GM21737 (cell line): ENCODE measurements around the gene PROCR.
"Not testable (repeated sequence)": the region's sequence is repeated elsewhere in the genome, so short reads cannot be mapped to it uniquely, and the experiment has no call there.

ENCODE experiments used
- ATAC-seq: cut with Tn5 transposase; IDR thresholded peaks from one replicate; pipeline ENCODE4 v1.9.1; 2021; ENCODE audit warnings: mild to moderate bottlenecking, moderate library complexity; ENCODE audit not compliant: unreplicated experiment

PROCR gene

GRCh38 chr20:35171753-35172433 lies at the start of gene PROCR:
Gene PROCR (plus strand): TSS chr20:35172072. CDS start chr20:35172155, 83 bp downstream.
- no peak for ATAC-seq

DNA sequence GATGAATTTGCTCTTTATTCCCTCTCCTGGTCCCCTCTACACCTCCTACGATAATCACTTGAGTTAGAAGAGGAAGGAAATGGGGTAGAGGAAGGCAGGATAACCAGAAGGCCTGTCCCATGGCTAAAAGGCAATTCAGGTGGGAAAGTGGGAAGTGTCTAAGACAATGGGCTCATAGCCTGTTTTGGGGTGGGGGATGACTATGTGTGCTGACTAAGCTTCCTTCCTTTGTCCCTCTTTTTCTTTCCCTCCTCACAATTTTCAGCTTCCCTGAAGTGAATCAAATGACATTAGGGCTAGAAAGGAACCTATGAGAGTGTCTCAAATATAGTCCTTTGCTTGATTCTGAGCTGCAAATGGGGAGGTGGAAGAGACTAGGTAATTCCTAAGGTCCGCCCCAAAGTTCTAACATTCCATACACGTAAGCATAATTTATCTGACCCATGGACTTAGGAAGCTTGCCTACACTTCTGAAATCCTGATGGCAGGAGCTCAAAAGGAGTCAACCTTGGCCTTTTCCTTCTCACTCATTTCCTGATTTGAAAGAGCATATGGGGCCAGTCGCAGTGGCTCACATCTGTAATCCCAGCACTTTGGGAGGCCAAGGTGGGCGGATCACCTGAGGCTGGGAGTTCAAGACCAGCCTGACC lies 49.0 kb upstream of the PROCR start:
- ATAC-seq = no peak

GRCh38 chr20:35125753-35126152 lies 46.1 kb upstream of the PROCR start:
- ATAC-seq = no peak

DNA sequence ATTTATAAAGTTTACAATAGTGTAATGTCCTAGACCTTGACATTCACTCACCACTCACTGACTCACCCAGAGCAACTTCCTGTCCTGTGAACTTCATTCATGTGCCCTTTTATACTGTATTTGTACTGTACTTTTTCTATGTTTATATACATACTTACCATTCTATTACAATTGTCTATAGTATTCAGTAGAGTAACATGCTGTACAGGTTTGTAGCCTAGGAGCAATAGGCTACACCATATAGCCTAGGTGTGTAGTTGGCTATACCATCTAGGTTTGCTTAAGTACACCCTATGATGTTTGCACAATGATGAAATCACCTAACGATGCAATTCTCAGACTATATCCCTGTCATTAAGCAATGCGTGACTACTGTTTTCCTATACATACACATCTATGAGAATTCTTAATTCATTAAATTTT lies 42.2 kb upstream of the PROCR start:
- no peak for ATAC-seq

DNA sequence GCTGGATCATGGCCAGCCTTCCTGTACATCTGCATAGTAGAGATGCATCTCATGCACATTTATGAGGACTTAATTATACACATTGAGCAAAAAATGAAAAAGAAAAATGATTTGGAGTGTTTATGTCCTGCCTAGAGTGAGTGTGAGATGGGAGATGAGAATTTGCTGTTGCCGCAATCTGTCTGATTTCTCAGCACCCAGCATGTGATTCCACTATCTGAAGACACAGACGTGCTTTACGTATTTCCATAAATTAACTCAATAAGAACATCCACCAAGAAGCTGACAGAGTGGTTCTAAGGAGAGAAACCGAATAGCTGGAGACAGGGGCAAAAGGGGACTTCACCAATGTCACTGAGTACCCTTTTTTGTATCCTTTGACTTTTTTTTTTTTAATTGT lies 39.9 kb upstream of the PROCR start:
- ATAC-seq = no peak

DNA sequence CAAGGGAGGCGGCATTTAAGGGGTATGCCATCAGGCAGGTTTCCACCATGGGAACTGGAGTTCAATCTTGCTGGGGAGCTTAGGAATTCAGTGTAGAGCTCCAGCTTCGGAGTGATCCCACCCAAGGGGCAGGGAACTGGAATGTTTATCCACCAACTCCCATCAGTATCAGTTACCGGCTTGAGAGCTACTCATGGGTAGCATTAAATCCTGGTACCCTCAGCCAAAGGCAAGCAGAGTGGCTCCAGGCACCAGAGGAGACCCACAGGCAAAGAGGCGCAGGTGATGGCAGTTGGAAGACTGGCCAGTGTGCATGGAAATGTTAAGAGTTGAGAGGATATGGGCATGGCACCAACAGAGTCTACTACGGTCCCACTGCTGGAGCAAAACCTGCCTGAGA lies 38.8 kb upstream of the PROCR start:
- no peak for ATAC-seq

DNA sequence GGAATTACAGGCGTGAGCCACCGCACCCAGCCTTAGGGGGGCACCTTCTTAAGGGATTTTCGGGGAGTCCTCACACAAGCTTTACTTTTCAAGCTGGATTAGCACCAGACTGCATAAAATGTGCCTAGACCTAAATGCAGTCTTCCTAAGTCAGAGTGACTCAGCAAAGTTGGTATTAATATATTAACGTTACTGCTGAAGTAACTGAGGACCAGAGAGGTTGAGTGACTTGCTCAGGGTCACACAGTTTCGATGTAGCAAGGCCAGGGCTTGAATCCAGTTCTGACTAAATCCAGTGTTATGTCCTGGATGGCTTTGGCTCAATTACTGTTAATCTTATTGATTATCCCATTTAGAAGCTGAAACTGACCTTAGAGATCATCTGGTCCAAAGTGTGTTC lies 38.1 kb upstream of the PROCR start:
- ATAC-seq = no peak

DNA sequence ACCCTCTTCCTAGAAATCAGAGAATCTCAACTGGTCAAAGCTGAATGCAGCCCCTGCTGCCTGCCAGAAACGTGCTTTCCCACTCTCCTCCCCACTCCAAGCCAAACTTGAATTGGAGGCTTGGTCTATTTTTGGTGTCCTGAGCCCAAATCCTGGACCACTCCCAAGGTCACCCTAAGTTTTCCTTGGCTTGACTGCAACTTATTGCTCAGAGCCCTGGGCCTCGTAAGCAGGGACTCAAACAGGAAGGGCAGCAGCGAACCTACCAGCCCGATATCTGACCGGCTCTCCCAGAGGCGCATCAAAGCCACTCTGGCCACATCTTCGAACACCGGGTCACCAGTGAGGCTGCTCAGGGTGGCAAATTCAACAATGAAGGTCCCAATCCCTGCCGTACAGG lies 37.4 kb upstream of the PROCR start:
- ATAC-seq = no peak

GRCh38 chr20:35134880-35135279 lies 37.0 kb upstream of the PROCR start:
- no peak for ATAC-seq

- ATAC-seq = no peak
Measured at GRCh38 chr20:35135867-35136586, 35.8 kb upstream of the PROCR start.

DNA sequence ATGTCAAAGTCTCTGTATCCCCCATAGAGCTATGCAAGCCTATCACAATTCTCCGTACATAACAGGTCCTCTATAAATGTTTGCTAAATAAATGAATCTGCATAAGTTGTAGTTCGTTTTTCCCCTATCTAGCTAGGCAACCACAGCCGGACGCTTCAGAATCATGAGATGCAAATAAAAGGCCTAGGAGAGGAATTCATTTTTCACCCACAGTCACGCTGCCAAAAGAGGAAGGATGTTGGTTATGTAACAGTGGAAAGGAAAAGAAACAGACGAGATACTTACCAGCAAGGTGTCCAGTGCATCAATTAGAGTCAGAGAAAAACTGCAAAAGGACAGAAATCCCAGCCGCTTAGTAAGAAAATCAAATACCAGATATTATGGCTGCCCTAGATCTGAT lies 27.2 kb upstream of the PROCR start:
- ATAC-seq = no peak

DNA sequence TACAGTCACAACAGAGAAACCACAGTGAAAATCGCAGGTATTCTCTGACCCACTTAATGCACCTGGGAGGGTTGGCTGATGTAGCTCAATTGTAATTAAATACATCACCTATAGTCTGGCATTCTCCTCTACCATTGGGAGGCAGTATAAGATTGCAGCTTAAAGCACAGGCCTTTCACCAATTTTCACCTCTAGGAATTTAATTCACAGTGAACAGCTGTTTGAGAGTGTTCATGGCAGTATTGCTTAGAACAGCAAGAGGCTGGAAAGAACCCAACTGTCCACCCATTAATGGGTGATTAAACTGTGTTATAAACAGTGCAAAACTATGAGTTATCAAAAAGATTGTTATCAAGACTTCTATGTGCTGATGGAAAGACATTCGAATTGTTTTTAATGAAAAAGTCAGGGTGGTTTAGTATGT lies 26.7 kb upstream of the PROCR start:
- no peak for ATAC-seq

DNA sequence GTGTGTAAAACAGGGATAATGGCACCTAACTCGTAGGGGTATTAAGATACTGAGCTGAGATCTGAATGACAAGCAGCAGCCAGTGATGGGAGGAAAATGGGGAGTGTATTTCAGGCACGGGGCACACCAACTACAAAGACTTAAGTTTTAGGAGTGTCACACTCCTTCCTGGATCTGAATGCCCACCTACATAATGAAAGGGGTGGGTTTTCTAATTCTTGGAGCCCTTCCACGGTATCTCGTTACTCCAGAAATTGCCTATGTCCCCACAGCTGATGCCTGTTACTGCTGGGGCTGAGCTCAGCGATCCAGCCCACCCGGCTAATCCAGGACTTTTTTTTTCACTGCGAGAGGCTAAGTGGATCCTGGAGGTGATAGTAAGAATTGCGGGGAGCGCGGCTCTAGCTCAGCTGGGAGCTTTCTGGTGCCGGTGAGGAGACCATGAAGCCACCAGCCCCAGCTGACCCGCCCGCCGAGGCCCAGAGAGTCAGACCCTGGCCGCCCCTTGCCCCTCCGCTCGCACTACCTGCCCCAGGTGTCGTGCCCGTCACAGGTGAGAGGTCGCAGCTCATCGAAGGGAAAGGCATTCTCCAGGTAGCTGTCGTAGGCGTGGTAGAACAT lies 25.5 kb upstream of the PROCR start:
- no peak for ATAC-seq

GRCh38 chr20:35146920-35147574 lies 24.8 kb upstream of the PROCR start, which contains the start of gene EDEM2:
Gene EDEM2 (minus strand): TSS chr20:35147336. CDS start chr20:35147258, 78 bp downstream.
- peak; percentile 71 for ATAC-seq

- ATAC-seq = peak; percentile 11
Measured at GRCh38 chr20:35147575-35148071, 24.2 kb upstream of the PROCR start.

- ATAC-seq = no peak
Measured at GRCh38 chr20:35150846-35151579, 20.9 kb upstream of the PROCR start.

GRCh38 chr20:35151736-35152135 lies 20.1 kb upstream of the PROCR start:
- ATAC-seq = no peak

- ATAC-seq = no peak
Measured at GRCh38 chr20:35155936-35156335, 15.9 kb upstream of the PROCR start.

GRCh38 chr20:35156978-35157377 lies 14.9 kb upstream of the PROCR start:
- ATAC-seq = no peak

- ATAC-seq = not testable (repeated sequence)
Measured at GRCh38 chr20:35160341-35160740, 11.5 kb upstream of the PROCR start.
